OCI-LY7 (cell line): ENCODE measurements around the gene RPUSD3. TPM values are rescaled to one million over a fixed set of nuclear protein-coding genes. Genes with fewer than 3 reads are reported as not detected.

Experiments used
- BruUV-seq: library from RNA; stranded (reverse); fragments of 400-500 nt; replicated peaks from 2 replicates; lab custom pipeline; 2021; lab: Mats Ljungman, UMichigan
- CTCF ChIA-PET: fragments of 300-600 bp; sonication (Branson Sonifier 250); formaldehyde crosslinking; loops from one replicate; lab custom pipeline; 2022; ENCODE audit warnings: antibody characterized with exemption; ENCODE audit not compliant: unreplicated experiment; lab: Charles Lee
- POLR2A ChIA-PET: fragments of 300-600 bp; sonication (Branson Sonifier 250); formaldehyde crosslinking; loops from one replicate; lab custom pipeline; 2022; ENCODE audit warnings: antibody characterized with exemption; lab: Charles Lee
- DNase-seq: peaks from one replicate; pipeline ENCODE4 v3.0.0-alpha.2; 2015; ENCODE audit warnings: low spot score
- H2AFZ ChIP-seq: fragments of 200-600 bp; sonication (generic), shearing (Covaris generic); 2 replicates; pipeline ENCODE4 v1.6.1; 2014; ENCODE audit warnings: mild to moderate bottlenecking, antibody characterized with exemption, low read length, moderate library complexity
- H3K27ac ChIP-seq: fragments of 200-600 bp; sonication (generic); 2 replicates; pipeline ENCODE4 v1.5.1; 2014; ENCODE audit warnings: mixed run types, low read depth, mild to moderate bottlenecking, moderate library complexity, low read length, inconsistent platforms; ENCODE audit not compliant: poor library complexity, severe bottlenecking
- H3K36me3 ChIP-seq: fragments of 200-600 bp; sonication (generic); 2 replicates; pipeline ENCODE4 v1.6.1; 2014; ENCODE audit warnings: mild to moderate bottlenecking, antibody characterized with exemption, low read length, moderate library complexity, mixed read lengths; ENCODE audit not compliant: insufficient read depth
- H3K4me1 ChIP-seq: fragments of 200-600 bp; sonication (generic); 2 replicates; pipeline ENCODE4 v1.5.1; 2014; ENCODE audit warnings: mild to moderate bottlenecking, low read length; ENCODE audit not compliant: insufficient read depth, poor library complexity, severe bottlenecking
- H3K4me2 ChIP-seq: fragments of 200-600 bp; sonication (generic); 2 replicates; pipeline ENCODE4 v1.6.1; 2014; ENCODE audit warnings: mild to moderate bottlenecking, low read length
- H3K4me3 ChIP-seq: fragments of 200-600 bp; sonication (generic); 2 replicates; pipeline ENCODE4 v1.5.1; 2014; ENCODE audit warnings: mild to moderate bottlenecking, low read depth, low read length; ENCODE audit not compliant: poor library complexity, severe bottlenecking
- H3K79me2 ChIP-seq: fragments of 200-600 bp; sonication (generic); 2 replicates; pipeline ENCODE4 v1.6.1; 2016; ENCODE audit warnings: low read depth, mild to moderate bottlenecking, low read length, moderate library complexity, mixed read lengths; ENCODE audit not compliant: insufficient read depth
- H3K9me2 ChIP-seq: fragments of 200-600 bp; sonication (generic); 2 replicates; pipeline ENCODE4 v1.6.1; 2016; ENCODE audit warnings: mild to moderate bottlenecking, low read length, mixed read lengths; ENCODE audit not compliant: insufficient read depth
- H3K9me3 ChIP-seq: fragments of 200-600 bp; sonication (generic); 2 replicates; pipeline ENCODE4 v1.6.1; 2014; ENCODE audit warnings: mild to moderate bottlenecking, mixed run types, low read length, mixed read lengths
- H4K20me1 ChIP-seq: fragments of 200-600 bp; sonication (generic); 2 replicates; pipeline ENCODE4 v1.6.1; 2014; ENCODE audit warnings: mild to moderate bottlenecking, antibody characterized with exemption, low read length, moderate library complexity, mixed read lengths; ENCODE audit not compliant: insufficient read depth
- CTCF ChIP-seq: fragments of 200-600 bp; sonication (generic); conservative IDR thresholded peaks from 2 replicates; pipeline ENCODE4 v1.5.1; 2014; ENCODE audit warnings: mild to moderate bottlenecking, antibody characterized with exemption, low read length, moderate library complexity, mixed read lengths
- EZH2phosphoT487 ChIP-seq: fragments of 200-600 bp; sonication (generic); IDR thresholded peaks from 2 replicates; pipeline ENCODE4 v1.6.1; 2018; ENCODE audit warnings: low read depth, borderline replicate concordance, mild to moderate bottlenecking, mixed run types, antibody characterized with exemption, low read length, moderate library complexity, mixed read lengths
- intact Hi-C: fragments of 100-400 bp; cut with micrococcal nuclease; formaldehyde crosslinking; loops from one replicate; pipeline ENCODE4 v1.10.0; 2022; ENCODE audit not compliant: unreplicated experiment
- total RNA-seq, 2 experiments: library from RNA; depleted of rRNA in 1 of 2; stranded (reverse); fragments of >200 nt in 1 of 2; shearing (Covaris generic) in 1 of 2; gene quantifications; 2 replicates each; pipeline ENCODE4 v1.2.3, GENCODE V29; 2014 to 2022

Gene RPUSD3
- total RNA-seq, 2 experiments from 2014 or later: 44.2 to 59.2 TPM

- Histone ChIP-seq H3K36me3 (peaks cover 32% of the 10 kb centered on the region), H3K79me2 (peaks cover 37% of the 10 kb centered on the region), H3K27ac (peak within 1 kb of the TSS; percentile 60), H4K20me1 (no peaks in the 10 kb centered on the region), H3K9me2 (no peaks in the 10 kb centered on the region), H3K4me2 (peak within 1 kb of the TSS; percentile 67), H3K9me3 (no peaks in the 10 kb centered on the region), H2AFZ (peak within 1 kb of the TSS; percentile 92), H3K4me1 (peaks cover 11% of the 10 kb centered on the region), H3K4me3 (peak within 1 kb of the TSS; percentile 95)
- TF ChIP-seq CTCF (peak; percentile 23; the same call in 1 of the 2 replicates), EZH2phosphoT487 (no peak)
- CTCF ChIA-PET: no interaction called here
- peak; percentile 92 for DNase-seq
- intact Hi-C loops: loop anchor here (2.0 kb wide), 1 partner anchor 40 kb away; no protein-coding TSS in a partner anchor
- POLR2A ChIA-PET: interaction anchor here (0.6 to 3.2 kb wide), 10 partner anchors 11 to 432 kb away, joined by 3 to 17 read pairs (median 3); partner anchors contain the start of genes ARPC4, CIDEC and SEC13
- no TSS peak for BruUV-seq
Measured at GRCh38 chr3:9890249-9891071, 46.7 kb upstream of the RPUSD3 start, which contains the start of gene JAGN1. JAGN1 (plus strand) TSS chr3:9890610; CDS start chr3:9890723, 113 bp downstream.

- intact Hi-C loops: no loop called here
- Histone ChIP-seq H3K9me3 (no peaks in the 10 kb centered on the region), H3K4me1 (peaks cover 11% of the 10 kb centered on the region), H3K27ac (no peak overlapping the region), H3K79me2 (peaks cover 32% of the 10 kb centered on the region), H2AFZ (peak overlapping the region; percentile 92; the same call in 1 of the 2 replicates), H3K4me3 (no peak overlapping the region), H3K9me2 (no peaks in the 10 kb centered on the region), H3K36me3 (peaks cover 26% of the 10 kb centered on the region), H3K4me2 (peak overlapping the region; percentile 67; the same call in 1 of the 2 replicates), H4K20me1 (no peaks in the 10 kb centered on the region)
- no TSS peak for BruUV-seq
- ChIA-PET POLR2A (interaction anchor here (0.9 to 3.2 kb wide), 3 partner anchors 10 to 433 kb away, joined by 3 to 17 read pairs (median 4); partner anchors contain the start of gene CIDEC), CTCF (no interaction called here)
- TF ChIP-seq CTCF (no peak), EZH2phosphoT487 (no peak)
- DNase-seq: no peak
Measured at GRCh38 chr3:9889405-9889804, 45.6 kb upstream of the RPUSD3 start.

GRCh38 chr3:9888540-9888939 lies 44.7 kb upstream of the RPUSD3 start:
- Histone ChIP-seq H3K4me3 (no peak overlapping the region), H3K27ac (no peak overlapping the region), H3K79me2 (peaks cover 29% of the 10 kb centered on the region), H3K4me1 (peaks cover 11% of the 10 kb centered on the region), H3K9me2 (no peaks in the 10 kb centered on the region), H3K36me3 (peaks cover 17% of the 10 kb centered on the region), H3K4me2 (no peak overlapping the region), H2AFZ (no peak overlapping the region), H3K9me3 (no peaks in the 10 kb centered on the region), H4K20me1 (no peaks in the 10 kb centered on the region)
- DNase-seq: no peak
- CTCF ChIA-PET: no interaction called here
- intact Hi-C loops: no loop called here
- POLR2A ChIA-PET: no interaction called here
- no TSS peak for BruUV-seq
- TF ChIP-seq EZH2phosphoT487 (no peak), CTCF (no peak)
